Measurements from ENCODE around the gene LDAF1.
"Not testable (repeated sequence)": the region's sequence is repeated elsewhere in the genome, so short reads cannot be mapped to it uniquely, and the experiment has no call there.

Gene LDAF1

DNA sequence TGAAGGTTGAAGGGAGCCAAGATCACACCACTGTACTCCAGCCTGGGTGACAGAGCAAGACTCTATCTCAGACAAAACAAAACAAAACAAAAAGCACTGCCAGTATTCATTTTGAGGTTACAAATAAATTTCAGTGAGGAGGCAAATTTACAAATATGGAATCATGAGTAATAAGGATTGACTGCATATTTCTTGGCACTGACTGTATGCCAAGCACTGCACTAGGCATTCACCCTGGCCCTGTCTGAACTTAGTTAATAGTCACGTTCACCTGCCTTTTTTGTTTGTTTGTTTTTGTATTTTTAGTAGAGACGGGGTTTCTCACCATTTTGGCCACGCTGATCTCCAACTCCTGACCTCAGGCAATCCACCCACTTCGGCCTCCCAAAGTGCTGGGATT lies 5.1 kb downstream of the LDAF1 start:
- DNase-seq = no peak

DNA sequence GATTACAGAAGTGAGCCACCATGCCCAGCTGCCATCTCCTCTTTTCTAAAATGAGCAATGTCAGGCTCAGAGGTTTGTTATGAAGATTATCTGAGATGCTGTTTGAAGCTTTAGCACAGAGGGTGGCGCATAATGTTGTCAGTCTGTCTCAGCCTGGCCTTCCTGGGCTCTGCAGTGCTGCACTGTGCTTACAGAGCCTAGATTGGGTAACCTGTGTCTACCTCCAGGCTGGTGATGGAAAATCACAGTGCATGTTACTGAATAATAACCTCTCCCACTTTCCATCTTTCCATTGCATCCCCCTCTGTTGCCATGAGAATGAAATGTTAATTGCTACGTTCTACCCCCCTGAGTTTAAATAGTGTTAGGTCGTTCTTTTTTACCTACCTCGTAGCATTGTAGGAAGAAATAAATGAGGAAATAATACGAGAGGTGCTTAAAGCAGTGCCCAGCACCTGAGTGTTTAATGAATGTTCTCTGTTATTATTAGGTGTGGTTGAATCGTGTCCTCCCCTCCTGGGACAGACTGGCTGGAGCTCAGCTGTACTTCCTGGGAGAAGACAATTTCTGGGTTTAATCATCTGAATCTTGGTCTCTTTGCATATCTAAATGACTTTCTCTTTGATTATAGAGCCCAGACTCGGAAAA lies 6.2 kb downstream of the LDAF1 start:
- DNase-seq = no peak

DNA sequence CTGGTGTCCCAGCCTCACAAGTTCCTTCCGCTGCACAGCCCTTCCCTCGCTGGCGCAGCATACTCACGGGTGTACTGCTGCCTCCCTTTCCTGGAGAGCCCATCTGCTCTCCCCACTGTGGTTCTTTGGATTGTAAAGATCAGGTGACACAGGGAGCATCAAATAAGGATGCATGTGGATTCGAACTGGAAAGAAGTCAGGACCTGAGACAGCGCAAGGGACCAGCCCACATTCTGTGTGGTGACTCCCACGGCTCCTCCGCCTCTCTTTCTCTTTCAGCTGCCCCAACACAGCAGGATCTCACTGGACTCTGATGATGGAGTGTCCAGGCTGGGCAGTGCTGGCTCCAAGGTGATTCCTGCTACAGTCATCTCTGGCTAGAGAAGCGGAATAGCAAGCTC lies 8.1 kb downstream of the LDAF1 start:
- DNase-seq = no peak

DNA sequence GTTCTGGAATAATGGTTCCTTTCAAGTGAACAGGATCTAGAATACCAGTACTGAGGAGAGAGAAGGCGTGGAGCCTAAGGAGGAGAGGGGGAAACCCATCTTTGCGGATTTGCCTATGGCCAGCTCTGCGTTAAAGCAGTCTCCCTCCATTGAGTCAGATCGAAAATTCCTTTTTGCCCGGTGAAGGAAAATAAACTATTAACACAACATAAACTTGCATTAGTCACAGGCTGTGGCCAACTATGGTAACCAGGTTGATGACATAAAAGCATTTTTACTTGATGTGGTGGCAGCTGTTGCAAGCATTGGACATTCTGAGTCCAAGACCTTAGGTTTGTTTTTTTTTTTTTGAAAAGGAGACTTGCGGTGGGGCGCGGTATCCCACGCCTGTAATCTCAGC lies 8.9 kb downstream of the LDAF1 start:
- DNase-seq = no peak

DNA sequence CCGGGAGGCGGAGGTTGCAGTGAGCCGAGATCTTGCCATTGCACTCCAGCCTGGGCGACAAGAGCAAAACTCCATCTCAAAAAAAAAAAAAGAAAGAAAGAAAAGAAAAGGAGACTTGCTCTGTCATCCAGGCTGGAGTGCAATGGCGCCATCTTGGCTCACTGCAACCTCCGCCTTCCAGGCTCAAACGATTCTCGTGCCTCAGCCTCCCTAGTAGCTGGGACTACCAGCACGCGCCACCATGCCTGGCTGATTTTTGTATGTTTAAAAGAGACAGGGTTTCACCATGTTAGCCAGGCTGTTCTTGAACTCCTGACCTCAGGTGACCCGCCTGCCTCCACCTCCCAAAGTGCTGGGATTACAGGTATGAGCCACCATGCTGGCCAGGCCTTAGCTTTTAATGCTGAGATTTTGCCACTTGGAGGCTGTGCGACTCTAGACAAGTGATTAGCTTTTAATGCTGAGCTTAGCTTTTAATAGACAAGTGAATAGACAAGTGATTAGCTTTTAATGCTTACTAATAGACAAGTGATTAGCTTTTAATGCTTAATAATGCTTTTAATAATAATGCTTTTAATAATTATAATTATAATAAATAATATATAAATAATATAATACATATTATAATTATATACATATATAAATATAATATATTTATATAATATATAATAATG lies 9.6 kb downstream of the LDAF1 start:
- DNase-seq = peak; percentile 18

DNA sequence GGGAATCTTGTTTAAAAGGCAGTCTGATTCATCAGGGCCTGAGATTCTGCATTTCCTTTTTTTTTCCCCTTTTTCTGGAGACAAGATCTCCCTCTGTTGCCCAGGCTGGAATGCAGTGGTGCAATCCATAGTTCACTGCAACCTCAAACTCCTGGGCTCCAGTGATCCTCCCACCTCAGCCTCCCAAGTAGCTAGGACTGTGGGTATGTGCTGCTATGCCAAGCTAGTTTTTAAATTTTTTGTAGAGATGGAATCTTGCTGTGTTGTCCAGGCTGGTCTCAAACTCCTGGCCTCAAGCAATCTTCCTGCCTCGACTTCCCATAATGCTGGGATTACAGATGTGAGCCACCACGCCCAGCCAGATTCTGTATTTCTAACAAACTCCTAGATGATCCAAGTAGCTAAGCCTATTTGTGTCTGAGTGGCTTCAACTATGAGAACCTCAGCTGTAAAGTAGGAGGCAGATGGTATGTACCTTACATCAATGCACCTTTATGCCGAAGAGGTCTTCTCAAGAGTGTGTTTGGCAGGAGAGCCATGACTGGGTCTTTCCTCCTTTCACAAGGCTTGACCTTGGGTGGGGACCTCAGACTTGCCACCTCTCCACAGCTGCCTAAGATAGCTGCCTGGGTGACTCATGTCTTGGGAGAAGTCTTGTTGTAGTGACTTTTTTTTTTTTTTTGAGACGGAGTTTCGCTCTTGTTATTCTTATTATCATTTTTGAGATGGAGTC lies 10.9 kb downstream of the LDAF1 start:
- no peak for DNase-seq

DNA sequence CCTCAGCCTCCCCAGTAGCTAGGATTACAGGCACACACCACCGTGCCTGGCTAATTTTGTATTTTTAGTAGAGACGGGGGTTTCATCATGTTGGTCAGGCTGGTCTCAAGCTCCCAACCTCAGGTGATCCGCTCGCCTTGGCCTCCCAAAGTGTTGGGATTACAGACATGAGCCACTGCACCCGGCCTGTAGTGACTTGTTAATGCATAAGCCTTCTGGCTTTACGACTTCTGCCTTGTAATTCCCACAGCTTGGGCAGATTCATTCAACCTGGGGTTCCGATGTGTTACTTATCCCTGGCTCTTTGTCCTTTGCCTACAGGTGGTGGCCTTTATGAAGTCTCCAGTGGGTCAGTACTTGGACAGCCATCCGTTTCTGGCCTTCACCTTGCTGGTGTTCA lies 11.6 kb downstream of the LDAF1 start:
- DNase-seq = not testable (repeated sequence)

DNA sequence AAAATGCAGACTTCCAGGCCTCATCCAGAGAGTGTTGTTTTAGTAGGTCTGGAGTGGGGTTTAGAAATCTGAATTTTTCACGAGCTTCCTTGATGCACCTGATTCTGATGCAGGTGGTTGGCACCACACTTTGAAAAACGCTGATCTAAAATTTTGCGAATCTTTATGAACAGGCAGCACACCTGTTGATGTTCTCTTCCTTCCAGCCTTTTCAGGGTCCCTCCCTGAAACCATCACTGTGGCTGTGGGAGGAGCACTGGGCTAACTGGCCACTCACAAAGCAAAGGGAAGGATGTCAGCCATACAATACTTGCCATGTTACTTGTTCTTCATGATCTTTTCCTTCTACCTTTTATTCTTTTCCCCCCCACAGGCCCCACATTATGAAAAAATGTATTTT lies 14.2 kb downstream of the LDAF1 start:
- no peak for DNase-seq

DNA sequence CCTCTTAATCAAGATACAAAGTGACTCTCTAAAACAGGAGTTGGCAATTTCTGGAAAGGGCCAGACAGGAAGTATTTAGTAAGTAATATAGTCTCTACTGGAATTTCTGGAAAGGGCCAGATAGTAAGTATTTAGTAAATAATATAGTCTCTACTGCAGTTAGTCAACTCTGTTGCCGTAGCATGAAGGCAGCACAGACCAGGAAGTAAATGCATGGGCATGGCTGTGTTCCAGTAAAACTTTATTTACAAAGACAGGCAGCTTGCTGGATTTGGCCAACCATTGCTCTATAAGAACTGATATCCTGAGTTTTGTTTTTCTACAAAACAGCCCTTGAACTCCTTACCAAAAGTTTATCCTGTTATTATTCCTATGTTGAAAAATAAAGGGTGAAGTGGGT lies 16.9 kb downstream of the LDAF1 start:
- DNase-seq = no peak

DNA sequence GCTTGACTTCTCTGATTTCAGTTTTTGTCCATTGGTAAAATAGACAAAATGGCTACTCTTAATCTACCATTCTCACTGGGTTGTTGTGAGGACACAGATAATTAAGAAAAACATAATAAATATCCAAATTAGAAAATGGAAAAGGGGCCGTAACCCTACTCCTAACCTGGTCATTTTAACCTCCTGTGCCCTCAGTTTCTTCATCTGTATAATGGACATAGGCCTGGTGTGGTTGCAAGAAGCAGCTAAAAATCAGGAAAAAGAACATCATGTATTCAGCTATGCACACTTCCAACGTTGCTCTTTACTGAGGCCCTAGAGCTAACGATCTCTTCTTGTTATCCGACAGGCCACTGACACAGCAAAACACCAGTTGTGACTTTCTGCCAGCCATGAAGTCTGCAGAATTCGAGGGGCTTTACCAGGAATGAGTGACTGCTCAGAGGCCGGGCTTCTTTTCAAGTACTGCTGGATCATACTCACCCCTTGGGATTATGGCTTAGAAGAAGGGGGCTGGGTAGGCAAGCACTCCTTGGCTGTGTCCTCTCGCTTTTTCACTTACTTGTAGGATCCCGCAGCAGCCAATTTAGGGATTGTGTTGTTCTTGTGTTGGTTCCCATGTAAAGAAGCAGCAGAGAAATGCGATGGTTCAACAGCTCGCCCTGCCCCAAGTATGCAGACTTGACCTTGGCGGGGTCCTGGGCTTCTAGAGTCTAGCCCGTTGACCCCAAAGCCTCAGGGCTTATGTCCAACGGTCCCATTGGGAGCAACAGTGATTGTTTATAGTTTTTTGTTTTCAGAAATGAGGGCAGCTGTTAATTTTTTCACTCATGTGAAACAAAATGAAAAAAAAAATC lies 20.9 kb downstream of the LDAF1 start:
- no peak for DNase-seq

DNA sequence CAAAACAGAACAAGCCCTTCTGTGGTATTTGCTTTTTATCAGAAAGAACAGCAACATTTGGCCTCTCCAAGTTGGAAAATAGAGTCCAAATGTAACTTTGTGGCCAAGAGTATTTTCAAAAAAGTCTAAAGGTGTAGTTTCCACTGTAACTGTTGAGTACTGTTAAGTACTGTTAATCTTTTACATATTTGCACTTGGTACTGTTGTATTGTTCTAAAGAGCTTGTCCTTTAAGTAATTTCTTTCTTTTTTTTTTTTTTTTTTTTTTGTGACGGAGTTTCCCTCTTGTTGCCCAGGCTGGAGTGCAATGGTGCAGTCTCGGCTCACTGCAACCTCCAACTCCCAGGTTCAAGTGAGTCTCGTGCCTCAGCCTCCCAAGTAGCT lies 21.5 kb downstream of the LDAF1 start:
- DNase-seq = no peak

DNA sequence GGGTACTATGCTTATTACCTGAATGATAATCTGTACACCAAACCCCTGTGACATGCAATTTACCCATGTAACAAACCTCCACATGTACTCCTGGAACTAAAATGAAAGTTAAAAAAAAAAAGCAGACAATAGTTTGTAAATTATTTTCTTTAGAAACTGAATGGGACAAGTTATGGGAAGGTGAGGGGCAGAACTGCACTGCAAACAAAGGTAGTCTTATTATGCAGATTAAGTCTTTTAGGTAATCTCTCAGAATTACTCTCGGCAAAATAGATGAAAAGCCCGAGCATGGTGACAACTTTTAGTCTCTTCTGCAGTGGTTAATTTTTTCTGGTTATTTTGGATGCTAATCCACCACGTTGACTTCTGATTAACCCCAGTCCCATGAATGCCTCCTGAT lies 25.5 kb downstream of the LDAF1 start:
- DNase-seq = no peak

DNA sequence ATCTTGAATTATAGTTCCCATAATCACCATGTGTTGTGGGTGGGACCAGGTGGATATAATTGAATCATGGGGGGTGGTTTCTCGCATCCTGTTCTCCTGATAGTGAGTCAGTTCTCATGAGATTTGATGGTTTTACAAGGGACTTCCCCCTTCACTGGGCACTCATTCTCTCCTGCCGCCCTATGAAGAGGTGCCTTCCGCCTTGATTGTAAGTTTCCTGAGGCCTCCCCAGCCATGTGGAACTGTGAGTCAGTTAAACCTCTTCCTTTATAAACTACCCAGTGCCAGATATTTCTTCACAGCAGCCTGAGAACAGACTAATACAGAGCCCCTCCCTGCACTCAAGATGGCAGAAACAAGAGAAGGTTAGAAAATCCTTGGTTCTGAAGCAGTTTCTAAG lies 26.4 kb downstream of the LDAF1 start:
- peak; percentile 37 for DNase-seq

DNA sequence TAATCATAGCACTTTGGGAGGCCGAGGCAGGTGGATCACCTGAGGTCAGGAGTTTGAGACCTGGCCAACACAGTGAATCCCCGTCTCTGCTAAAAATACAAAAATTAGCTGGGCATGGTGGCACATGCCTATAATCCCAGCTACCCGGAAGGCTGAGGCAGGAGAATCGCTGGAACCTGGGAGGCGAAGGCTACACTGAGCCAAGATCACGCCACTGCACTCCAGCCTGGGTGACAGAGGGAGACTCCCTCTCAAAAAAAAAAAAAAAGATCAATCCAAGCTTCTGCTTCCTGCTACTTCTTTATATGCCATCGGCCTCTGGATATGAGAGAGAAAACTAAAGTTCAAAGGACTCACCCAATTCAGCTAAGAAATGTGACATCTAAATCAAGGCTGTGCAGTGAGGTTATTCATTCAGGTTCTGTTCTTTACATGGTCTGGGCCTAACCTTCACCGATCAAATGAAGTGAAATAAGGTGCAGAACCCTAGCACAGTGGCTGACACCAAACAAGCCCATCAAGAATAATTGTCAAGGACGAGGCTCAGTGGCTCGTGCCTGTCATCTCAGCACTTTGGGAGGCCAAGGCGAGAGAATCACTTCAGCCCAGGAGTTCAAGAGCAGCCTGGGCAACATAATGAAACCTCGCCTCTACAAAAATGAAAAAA lies 27.3 kb downstream of the LDAF1 start:
- no peak for DNase-seq

DNA sequence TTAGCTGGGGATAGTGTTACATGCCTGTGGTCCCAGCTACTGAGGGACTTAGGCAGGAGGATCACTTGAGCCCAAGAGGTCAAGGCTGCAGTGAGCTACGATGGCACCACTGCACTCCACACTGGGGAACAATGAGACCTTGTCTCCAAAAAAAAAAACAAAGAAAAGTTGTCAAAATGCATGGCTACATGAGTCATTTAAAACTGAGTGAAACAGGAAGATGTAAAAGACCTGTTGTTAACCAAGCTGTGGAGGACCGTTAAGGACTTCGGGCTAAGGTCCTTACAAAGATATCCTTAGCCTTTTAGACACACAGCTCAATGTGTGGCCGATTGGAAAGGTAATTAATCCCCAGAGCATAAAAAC lies 27.8 kb downstream of the LDAF1 start:
- no peak for DNase-seq

DNA sequence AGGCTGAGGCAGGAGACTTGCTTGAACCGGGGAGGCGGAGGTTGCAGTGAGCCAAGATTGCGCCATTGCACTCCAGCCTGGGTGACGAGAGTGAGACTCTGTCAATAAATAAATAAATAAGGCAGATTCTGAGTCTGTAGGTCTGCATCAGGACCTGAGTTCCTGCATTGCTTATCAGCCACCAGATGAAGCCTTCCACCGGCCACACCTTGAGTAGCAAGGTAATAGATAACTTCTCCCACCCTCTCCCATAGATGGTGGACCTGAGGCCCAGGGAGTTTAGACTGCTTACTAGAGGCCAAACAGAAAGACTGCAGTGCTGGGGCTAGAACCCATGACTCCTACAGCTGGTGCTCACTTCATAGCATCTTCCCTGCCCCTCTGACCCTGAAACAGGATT lies 30.8 kb downstream of the LDAF1 start:
- no peak for DNase-seq

DNA sequence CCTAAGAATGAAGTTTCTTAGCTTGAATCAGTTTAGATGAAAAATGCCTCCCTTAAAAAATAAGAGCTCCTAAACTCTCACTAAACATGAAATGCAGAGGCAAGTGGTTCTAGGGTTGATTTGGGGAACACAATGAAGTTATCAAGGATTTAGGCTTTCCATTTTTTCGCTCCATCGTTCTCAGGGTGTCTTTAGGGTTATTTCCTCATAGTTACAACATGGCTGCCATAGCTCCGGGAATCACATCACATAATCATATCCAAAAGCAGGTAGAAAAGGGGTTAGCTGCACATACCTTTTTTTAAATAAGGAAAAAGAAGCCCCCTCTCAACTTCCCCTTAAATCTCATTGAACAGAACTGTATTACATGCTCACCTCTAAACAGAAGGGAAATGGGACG lies 31.5 kb downstream of the LDAF1 start:
- DNase-seq = no peak

DNA sequence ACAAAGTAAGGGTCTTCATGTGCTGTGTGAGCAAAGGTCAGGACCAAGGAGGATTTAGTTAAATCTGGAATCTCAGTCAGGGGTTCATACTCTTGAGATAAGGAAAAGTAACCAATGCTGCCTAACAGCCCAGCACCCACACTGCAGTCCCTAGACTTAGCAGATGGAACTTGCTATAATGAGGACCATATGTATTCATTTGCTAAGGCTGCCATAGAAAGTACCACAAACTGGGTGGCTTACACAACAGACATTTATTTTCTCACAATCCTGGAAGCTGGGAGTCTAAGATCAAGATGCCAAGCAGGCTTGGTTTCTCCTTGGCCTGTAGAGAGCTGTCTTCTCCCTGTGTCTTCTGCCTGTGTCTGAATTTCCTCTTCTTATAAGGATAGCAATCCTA lies 32.1 kb downstream of the LDAF1 start:
- DNase-seq = no peak

DNA sequence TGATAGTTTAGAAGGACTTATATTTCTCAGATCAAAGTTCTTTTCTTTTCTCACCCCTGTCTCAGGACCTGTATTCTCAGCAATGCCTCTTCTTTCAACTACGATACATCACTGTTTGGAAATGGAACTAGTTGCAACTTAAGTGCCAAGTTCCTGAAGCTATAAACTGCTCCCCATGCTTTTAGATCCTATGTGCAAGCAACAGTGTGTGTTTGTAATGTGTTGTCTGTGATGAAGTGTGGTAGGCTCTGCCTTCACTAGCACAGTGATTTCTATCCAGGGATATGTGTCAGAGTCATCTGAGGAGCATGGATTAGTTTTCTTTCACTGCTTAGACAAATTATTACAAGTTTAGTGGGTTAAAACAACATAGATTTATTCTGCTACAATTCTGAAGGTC lies 34.5 kb downstream of the LDAF1 start:
- no peak for DNase-seq

DNA sequence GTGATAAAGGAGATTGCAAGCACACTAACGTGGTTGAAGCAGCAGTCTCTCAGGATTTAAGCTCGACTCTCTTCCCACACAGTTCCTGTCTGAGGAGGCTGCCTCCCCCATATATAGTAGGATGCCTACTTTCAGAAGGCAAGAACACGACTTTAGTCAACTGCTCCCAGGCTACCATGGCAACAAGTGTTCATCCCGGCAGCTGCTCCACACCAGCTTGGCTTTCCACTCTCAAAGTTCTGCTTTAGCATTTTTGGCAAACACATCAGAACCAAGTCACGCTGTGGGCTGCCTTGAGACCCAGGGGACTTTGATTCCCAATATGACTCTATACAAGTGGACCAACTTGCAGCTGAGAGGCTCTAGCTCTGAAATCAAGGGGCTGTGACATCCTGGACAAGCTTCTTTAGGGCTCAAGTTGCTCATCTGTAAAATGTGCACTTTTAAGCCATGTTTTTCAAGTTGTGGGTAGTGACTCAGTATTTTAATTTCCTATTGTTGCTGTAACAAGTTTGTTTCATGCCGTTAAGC lies 36.4 kb downstream of the LDAF1 start:
- DNase-seq = no peak

DNA sequence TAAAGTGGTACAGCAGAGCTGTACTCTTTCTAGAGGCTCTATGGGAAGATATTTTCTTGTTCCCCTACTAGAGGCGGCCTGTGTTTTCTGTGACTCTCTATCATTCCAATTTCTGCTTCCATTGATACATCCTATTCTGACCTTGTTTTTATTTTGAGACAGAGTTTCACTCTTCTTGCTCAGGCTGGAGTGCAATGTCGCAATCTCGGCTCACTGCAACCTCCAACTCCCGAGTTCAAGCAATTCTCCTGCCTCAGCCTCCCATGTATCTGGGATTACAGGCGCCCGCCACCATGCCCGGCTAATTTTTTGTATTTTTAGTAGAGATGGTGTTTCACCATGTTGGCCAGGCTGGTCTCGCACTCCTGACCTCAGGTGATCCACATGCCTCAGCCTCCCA lies 36.9 kb downstream of the LDAF1 start:
- DNase-seq = not testable (repeated sequence)

DNA sequence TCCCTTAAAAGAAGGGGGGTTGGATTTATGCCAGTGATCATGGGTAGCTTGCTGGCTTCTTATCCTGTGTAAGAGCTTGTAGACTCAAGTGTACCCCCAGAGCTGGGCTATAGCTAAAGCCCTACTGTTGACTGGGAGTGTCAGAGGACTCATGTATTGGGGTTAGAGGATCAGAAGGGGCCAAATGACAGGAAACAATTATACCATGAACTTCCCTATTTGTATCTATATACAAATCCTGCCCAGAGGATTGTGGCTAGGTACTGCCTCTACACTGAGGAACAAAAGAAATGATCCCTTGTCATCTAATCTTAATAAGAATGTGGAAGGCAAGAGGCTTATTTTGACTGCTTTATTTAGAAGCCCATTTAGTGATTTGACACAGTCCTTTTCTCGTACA lies 38.6 kb downstream of the LDAF1 start:
- DNase-seq = no peak

DNA sequence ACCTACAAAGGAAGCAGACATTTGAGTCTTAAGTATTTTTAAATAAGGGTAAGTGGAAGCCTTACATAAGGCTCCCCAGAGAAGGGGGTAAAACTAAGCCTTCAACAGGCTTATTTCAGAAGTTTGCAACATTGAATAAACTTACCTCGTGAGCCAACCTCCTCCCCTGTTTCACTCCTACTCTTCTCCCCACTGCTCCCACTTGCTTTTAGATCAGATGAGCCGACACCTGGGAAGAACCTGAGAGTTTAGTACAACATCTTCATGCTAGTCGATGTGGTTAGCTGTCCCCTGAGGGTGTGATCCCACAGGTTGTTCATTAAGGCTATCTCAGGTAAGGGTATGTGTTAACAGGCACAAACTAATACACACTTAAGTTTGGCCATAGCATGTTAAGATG lies 39.1 kb downstream of the LDAF1 start:
- no peak for DNase-seq
